Mucosa of rectum (tissue), 2 donors: ENCODE results near the gene MARK3.

Source experiments
- H3K27ac ChIP-seq, 2 donors: one replicate each; pipeline ENCODE4 v1.7.0; 2013; ENCODE audit warnings: inconsistent platforms in 2 of 2, low read depth in 2 of 2, low read length in 2 of 2
- H3K27me3 ChIP-seq, 2 donors: one replicate each; pipeline ENCODE4 v1.7.0; 2013; ENCODE audit warnings: low read length in 2 of 2; ENCODE audit not compliant: control insufficient read depth in 2 of 2, insufficient read depth in 2 of 2
- H3K36me3 ChIP-seq, 2 donors: one replicate each; pipeline ENCODE4 v1.7.0; 2013; ENCODE audit warnings: low read length in 2 of 2; ENCODE audit not compliant: control insufficient read depth in 2 of 2, insufficient read depth in 2 of 2
- H3K4me1 ChIP-seq, 2 donors: one replicate each; pipeline ENCODE4 v1.7.0; 2013; ENCODE audit warnings: low read length in 2 of 2, mild to moderate bottlenecking in 1 of 2; ENCODE audit not compliant: control insufficient read depth in 2 of 2, insufficient read depth in 2 of 2
- H3K4me3 ChIP-seq, 2 donors: one replicate each; pipeline ENCODE4 v1.7.0; 2013; ENCODE audit warnings: low read length in 2 of 2
- H3K9ac ChIP-seq, 2 donors: one replicate each; pipeline ENCODE4 v1.7.0; 2013; ENCODE audit warnings: low read length in 2 of 2, low read depth in 1 of 2, mild to moderate bottlenecking in 1 of 2
- H3K9me3 ChIP-seq, 2 donors: one replicate each; pipeline ENCODE4 v1.7.0; 2013; ENCODE audit warnings: low read length in 2 of 2; ENCODE audit not compliant: control insufficient read depth in 2 of 2
- donor health status: healthy.
- donor health status: Normal muscosa, but diverticular disease.

Gene MARK3

DNA sequence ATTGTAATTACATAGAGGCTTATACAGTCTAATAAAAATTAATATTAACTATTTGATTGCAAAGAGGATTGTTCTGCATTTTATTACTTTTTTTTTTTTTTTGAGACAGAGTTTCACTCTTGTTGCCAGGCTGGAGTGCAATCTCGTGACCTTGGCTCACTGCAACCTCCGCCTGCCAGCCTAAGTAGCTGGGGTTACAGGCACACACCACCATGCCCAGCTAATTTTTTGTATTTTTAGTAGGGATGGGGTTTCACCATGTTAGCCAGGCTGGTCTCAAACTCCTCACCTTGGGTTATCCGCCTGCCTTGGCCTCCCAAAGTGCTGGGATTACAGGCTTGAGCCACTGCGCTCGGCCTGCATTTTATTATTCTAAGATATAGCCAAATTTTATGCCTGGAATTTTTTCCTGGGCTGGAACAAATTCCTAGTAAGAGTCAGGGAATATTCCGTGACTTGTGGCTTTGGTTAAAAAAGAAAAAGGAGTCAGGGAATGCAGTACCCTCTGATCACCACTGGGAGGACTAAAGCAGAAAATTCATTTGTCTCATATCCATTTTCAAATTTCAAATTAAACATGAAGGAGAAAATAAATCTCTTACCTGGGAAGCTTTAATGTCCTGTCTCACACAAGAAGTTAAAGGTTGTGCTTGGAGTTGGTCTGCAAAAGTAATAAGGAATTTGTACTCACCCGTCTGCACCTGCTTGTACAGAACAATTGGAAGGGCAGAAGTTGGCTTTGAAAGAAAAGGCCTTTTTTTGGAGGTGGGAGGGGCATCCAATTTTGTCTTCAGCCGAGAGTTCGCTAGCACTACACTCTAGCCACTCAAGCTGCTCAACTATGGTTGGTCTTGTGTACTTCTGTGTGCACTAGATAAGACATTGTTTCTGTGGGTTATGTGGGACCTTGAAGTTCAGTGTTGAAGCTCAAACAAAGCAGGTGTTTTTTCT is 8.7 kb downstream of the MARK3 start:
- no peaks in the 10 kb centered on the region for H3K27me3 ChIP-seq
- H3K27ac ChIP-seq: no peak overlapping the region
- H3K9ac ChIP-seq: no peak overlapping the region
- H3K4me3 ChIP-seq: no peak overlapping the region
- no peaks in the 10 kb centered on the region for H3K9me3 ChIP-seq
- peaks cover 5 to 18% of the 10 kb centered on the region in 2 donors for H3K4me1 ChIP-seq
- H3K36me3 ChIP-seq: no peaks in the 10 kb centered on the region

DNA sequence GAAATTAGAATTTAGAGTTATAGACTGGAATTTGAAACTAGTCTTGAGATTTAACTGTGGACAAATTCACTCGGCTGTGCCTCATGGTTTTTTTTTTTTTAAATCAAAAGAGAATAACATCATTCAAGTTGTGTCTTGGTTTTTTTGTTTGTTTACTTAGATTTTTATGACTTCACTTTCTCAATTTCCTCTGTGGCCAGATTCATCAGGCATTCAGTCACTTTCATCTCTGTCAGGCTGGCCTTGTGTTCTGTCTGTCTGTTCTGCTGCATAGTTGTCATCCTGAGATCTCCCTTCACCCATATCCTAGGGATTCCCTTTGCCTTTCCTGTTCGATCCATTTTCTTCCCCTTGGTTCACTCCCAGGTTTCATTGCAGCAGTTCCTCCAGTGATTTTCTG is 10.0 kb downstream of the MARK3 start:
- H3K9me3 ChIP-seq: no peaks in the 10 kb centered on the region
- H3K36me3 ChIP-seq: no peaks in the 10 kb centered on the region
- H3K4me3 ChIP-seq: no peak overlapping the region
- no peak overlapping the region for H3K9ac ChIP-seq
- no peaks in the 10 kb centered on the region for H3K27me3 ChIP-seq
- H3K27ac ChIP-seq: no peak overlapping the region
- H3K4me1 ChIP-seq: peaks cover 5 to 20% of the 10 kb centered on the region in 2 donors

DNA sequence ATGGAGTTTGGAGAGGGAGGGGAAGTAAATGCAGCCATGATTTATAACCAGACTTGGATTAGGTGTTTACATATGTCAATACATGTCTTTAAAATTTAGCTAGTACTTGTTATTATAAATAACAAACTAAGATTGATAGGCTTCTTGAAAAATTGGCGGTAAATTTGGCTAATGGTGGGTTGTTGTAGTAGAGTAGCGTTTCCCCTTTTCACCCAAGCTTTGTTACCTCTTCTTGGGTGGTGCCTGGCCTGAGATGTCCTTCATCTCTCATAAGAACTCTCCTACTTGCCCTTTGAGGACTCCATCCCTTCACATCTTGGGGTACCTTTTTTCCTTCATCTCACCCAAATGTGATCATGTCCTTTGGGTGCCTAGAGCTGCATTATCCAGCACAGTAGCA is 11.2 kb downstream of the MARK3 start:
- Histone ChIP-seq H3K9me3 (no peaks in the 10 kb centered on the region), H3K4me3 (no peak overlapping the region), H3K27me3 (no peaks in the 10 kb centered on the region), H3K36me3 (no peaks in the 10 kb centered on the region), H3K9ac (no peak overlapping the region), H3K4me1 (peaks cover 5 to 22% of the 10 kb centered on the region in 2 donors), H3K27ac (no peak overlapping the region)

DNA sequence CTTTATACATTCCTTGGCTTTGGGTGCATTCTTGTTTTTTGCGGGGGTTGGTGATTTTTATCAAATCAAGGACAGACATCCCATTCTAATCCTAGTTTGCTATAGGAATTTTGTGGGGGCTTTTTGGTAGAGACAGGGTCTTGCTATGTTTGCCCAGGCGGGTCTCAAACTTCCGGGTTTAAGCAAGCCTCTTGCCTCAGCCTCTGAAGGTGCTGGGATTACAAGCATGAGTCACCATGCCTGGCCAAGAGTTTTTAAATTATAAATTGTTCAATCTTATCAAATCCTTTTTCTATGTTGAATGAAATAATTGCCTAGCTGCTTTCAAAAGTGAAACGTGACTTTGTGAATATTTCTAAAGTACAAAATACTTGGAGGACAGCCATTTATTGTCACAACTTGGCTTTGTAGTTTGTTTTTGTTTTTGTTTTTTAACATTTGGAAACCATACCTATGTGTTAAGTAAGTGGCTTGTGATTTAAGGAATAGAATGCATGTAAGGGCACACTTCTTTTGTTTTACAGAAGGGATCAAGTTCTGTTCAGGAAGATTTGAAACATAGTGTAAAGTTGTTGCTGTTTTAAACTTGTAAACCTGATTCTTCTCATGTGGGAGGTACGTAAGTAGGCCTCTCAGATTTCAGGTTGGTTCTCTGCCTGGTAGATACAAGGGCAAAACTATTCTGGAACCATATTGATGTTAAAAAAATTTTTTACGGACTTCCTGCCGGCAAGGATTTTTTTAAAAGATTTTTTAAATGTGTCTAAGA is 13.4 kb downstream of the MARK3 start:
- no peak overlapping the region for H3K27ac ChIP-seq
- no peak overlapping the region for H3K4me3 ChIP-seq
- H3K27me3 ChIP-seq: no peaks in the 10 kb centered on the region
- H3K4me1 ChIP-seq: peaks cover 3 to 19% of the 10 kb centered on the region in 2 donors
- no peak overlapping the region for H3K9ac ChIP-seq
- H3K9me3 ChIP-seq: no peaks in the 10 kb centered on the region
- H3K36me3 ChIP-seq: no peaks in the 10 kb centered on the region

DNA sequence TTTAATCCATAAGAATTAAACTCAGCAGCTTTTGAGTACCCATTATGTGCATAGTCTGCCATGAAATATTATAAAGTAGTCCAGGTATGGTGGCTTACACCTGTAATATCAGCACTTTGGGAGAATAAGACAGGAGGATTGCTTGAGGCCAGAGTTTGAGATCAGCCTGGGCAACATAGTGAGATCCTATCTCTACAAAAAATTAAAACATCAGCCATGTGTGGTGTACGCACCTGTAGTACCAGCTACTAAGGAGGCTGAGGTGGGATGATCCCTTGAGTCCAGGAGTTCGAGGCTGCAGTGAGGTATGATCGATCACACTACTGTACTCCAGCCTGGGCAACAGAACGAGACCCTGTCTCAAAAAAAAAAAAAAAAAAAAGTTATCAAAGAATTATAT is 15.3 kb downstream of the MARK3 start:
- H3K27ac ChIP-seq: no peak overlapping the region

DNA sequence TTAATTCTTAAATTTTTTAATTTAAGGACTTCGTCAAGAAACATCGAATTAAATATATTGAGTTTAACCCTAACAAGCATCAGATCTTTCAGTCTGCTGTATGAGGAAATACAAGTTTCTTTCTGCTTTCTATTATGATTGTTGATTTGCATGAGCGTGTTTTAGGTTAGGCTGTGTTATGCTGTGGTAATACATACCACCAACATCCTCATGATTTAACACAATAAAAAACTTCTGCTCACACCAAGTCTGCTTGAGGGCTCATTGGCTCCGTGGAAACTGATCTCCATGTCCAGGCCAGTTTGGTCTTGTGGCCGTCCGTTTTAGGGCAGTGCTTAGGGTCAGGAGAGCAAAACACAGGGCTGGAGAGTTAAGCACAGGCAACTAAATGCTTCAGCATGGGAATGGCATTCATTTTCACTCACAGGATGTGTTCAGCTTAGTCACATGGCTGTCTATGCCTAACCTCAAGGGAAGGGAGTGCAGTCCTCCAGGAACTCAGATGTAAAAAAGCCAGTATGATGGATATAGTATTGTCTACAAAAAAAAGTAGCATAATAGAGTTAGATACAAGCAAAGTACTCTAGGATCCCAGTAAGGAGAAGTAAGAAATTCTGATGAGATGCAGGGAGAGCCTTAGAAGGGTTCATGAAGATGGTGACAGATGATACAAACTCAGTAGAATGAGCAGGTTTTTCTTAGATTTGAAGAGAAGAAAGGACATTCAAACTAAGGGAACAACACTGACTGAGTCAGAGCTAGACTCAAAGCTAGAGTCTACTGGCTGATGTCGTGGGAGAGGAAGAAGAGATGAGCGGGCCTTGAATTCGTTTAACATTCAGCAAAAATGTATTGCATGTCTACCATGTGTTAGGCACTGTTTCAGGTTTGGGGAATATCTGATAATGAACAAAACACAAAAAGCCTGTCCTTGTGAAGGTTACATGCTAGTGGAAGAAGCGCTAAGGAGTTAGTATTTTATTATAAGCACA is 16.3 kb downstream of the MARK3 start:
- peaks cover 0 to 15% of the 10 kb centered on the region in 2 donors for H3K4me1 ChIP-seq
- no peaks in the 10 kb centered on the region for H3K27me3 ChIP-seq
- H3K4me3 ChIP-seq: no peak overlapping the region
- H3K9me3 ChIP-seq: no peaks in the 10 kb centered on the region
- no peak overlapping the region for H3K9ac ChIP-seq
- peaks cover 0 to 4% of the 10 kb centered on the region in 2 donors for H3K36me3 ChIP-seq
- H3K27ac ChIP-seq: no peak overlapping the region

More for the DNA sequence above, 15.3 kb downstream of the MARK3 start:
- H3K4me3 ChIP-seq: no peak overlapping the region
- H3K27me3 ChIP-seq: no peaks in the 10 kb centered on the region
- no peak overlapping the region for H3K9ac ChIP-seq
- H3K36me3 ChIP-seq: no peaks in the 10 kb centered on the region
- H3K4me1 ChIP-seq: peaks cover 0 to 15% of the 10 kb centered on the region in 2 donors
- H3K9me3 ChIP-seq: no peaks in the 10 kb centered on the region

DNA sequence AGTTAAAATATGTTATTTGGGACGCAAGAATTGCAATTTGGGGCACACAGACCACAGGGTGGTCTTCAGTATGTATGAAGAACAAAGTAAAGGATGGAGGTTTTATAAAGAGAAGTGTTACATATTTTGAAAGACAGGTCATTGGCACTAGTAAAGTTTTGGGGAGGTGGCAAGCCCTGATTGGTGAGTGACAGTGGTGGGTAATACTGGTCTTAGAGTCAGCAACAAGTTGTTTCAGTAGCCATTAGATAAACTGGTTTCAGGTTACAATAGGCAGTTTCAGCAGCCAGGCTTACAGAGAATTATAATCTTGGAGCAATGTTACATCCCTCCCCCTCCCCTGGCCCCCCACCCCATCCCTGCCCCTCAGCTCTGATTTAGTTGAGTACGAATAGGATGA is 17.5 kb downstream of the MARK3 start:
- H3K27me3 ChIP-seq: no peaks in the 10 kb centered on the region
- no peak overlapping the region for H3K27ac ChIP-seq
- H3K36me3 ChIP-seq: peaks cover 2 to 9% of the 10 kb centered on the region in 2 donors
- H3K9me3 ChIP-seq: no peaks in the 10 kb centered on the region
- no peak overlapping the region for H3K4me3 ChIP-seq
- peaks cover 0 to 15% of the 10 kb centered on the region in 2 donors for H3K4me1 ChIP-seq
- H3K9ac ChIP-seq: no peak overlapping the region

DNA sequence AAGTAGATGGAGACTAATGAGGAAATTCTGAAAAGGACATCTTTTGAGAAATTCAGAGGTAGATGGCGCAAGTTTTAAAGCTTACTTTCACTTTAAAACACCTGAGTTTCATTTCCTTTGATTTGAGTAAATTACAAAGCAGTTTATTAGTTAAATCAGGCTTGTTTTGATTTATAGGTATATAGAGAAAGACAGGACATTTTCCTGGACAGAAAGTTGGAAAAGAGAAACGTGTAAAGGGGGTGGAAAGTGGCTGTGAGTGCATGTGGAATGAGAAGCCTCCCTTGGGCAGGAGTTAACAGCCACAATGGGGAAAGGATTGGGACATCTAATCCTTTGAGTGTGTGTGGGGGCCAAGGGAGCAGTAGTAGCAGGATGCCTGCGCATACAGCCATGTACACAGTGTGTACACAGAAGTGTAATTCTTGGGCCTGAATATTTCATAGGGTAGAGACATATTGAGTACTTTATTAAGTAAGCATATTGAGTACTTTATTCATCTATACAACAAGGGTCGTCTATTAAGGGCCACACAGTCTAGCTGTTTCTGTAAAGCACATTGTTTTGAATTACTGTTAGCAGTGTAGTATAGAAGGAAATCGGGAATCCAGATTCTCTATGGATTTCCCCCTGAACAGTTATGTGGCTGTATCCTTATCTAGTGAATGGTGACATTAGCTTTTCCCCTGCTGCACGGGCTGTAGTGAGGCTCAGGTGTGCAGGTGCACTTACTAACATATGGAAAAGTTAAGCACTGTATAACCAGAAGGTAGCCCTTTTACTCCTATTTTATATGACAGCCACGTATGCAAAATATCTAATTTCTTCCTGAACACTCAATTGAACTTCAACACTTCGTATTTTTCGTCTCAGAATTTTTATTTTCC is 19.1 kb downstream of the MARK3 start:
- H3K9me3 ChIP-seq: no peaks in the 10 kb centered on the region
- no peaks in the 10 kb centered on the region for H3K27me3 ChIP-seq
- no peak overlapping the region for H3K9ac ChIP-seq
- no peak overlapping the region for H3K4me3 ChIP-seq
- peaks cover 2 to 10% of the 10 kb centered on the region in 2 donors for H3K36me3 ChIP-seq
- H3K4me1 ChIP-seq: peaks cover 0 to 11% of the 10 kb centered on the region in 2 donors
- H3K27ac ChIP-seq: no peak overlapping the region

DNA sequence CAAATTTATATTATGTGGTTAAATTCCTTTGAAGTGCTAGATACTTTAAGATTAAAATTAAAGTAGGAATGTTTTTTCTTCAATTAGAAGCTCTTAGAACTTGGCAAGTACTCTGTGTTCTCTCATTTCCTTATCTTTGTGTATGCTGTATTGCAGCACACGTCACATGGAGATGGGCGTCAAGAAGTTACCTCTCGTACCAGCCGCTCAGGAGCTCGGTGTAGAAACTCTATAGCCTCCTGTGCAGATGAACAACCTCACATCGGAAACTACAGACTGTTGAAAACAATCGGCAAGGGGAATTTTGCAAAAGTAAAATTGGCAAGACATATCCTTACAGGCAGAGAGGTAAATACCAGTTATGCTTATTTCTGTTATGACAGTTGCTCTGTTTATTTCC is 19.7 kb downstream of the MARK3 start:
- Histone ChIP-seq H3K36me3 (peaks cover 2 to 10% of the 10 kb centered on the region in 2 donors), H3K9me3 (no peaks in the 10 kb centered on the region), H3K4me1 (peaks cover 0 to 11% of the 10 kb centered on the region in 2 donors), H3K27ac (no peak overlapping the region), H3K4me3 (no peak overlapping the region), H3K27me3 (no peaks in the 10 kb centered on the region), H3K9ac (no peak overlapping the region)
